ENCODE data around the gene PMPCA.

The PMPCA gene

DNA sequence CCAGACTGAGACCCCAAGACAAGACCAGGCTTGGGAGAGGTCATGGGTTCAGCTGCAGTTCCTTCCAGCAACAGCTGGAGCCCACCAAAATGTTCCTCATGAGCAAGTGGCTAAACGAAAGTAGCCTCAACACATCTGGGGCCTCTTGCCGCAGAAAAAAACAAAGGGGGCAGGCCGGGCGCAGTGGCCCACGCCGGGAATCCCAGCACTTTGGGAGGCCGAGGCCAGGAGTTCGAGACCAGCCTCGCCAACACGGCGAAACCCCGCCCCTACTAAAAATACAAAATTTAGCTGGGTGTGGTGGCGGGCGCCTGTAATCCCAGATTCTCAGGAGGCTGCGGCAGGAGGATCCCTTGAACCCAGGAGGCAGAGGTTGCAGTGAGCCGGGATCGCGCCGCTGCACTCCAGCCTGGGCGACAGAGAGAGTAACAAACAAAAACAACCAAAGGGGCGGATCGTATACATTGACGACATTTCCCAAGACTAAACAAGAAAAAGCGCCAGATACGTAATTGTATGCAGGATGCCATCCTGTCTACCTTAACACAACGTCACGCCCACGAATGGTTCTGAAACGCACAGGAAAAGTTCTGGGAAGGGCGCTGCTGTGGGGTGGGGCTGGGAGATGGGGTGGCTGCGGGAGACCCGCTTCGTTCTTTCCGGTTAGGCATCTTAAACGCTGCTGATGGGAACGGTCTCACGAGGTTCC, 27.5 kb downstream of the PMPCA start:
- DNase-seq = peak; percentile 6

DNA sequence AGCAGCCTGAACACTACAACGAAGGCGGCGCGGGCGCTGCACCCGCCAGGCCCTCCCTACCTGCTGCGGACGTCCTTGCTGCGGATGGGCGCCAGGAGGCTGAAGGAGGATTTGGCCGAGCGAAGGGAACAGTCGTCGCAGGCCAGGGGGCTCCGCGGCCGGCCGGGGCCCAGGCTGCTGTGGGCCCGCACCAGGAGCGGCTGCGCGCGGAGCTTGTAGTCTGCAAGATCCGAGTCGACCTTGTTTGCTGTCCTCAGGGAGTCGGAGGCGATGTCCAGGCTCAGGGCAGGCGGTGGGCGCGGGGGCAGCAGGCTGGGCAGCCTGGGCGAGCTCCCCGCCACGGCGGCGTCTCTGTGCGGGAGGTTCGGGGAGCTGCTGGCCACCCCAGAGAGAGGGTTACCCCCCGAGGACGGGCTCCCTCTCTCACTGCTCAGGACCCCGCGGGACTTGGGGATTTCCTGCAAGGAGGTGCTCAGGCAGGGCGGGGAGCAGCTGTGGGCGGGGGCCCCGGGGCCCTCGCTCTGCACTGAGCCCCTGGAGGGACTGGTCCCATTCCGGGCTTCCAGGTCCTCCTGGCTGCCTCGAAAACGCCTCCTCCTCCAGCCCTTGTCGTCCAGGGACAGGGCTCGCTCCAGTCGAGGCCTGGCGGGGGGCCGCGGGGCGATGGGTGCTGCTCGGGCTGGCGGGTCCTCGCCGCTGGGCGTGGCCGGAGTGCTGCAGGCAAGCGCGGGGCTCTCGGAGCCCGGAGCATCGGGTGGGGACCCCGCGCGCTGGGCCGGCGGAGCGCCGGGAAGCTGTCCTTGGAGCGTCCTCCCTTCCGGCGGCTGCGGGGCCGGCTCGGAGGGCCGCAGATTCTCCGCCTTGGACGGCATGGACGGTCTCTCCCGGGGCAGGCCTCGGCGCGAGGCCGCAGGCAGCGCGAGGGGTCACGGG, 28.4 kb downstream of the PMPCA start:
- DNase-seq = peak; percentile 52

DNA sequence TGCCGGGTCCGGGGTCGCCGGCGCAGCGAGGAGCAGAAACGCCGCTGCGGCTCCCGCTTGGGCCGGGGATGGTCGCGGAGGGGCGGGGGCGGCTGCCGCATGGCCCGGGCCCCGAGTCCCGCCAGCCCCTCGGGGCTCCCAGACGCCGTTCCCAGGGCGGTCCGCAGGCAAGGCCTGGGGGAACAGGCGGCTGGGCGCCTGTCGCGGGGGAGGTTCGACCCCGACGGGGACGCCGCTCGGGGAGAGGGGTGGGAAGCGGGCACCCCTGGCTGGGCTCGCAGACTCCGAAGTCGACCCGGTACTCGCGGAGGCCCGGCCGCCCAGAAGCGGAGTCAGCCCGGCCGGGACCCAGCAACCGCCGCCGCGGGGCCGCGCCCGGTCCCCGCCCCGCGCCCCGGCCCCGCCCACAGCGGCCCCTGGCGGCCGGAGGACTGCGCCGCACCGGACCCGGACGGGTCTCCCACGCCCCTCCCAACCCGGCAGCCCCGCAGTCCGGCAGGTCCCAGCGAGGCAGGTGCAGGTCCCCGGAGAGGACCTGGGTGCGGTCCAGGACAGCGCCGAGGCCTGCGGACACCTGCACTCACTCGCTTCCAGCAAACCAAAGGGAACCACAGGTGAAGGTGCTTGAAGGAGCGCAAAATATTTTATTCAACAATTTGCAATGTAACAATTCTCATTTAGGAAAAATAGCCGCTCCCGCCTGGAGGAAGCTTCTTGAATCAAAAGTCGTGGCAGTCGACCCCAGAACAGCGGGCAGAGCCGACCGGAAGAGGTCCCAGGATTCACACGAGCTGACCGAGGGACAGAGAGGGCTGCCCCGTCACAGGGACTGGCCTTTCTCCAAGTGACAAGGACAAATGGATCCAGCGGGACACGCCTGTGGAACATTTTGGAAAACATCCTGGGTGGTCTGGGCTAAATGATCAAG, 29.3 kb downstream of the PMPCA start, which contains the start of gene INPP5E:
Gene INPP5E (minus strand): TSS at position 365 of the 928 bp plus-strand sequence. CDS start 426 bp downstream, outside the sequence.
- peak; percentile 76 for DNase-seq

DNA sequence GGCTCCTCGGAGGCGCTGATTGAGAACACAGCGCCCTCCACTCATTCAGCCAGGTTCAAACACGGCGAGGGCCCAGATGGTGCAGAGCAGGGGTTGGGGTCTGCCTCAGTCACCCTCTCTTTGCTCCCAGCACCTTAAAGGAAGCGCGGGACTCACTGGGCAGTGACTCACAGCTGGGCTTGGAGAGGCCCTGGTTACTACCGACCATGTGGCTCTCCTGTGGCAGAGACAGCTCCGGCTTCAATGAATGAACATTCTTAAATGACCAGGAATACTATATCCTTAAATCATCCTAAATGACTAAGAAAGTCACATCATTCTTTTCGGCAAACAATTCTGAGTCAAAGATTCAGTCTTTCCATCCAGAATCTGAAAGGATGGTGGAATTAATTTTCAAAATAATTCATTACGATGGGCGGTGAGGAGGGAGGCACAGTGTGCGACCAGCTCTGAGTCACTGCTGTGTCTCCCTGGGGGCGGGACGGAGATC, 30.8 kb downstream of the PMPCA start:
- DNase-seq = no peak

DNA sequence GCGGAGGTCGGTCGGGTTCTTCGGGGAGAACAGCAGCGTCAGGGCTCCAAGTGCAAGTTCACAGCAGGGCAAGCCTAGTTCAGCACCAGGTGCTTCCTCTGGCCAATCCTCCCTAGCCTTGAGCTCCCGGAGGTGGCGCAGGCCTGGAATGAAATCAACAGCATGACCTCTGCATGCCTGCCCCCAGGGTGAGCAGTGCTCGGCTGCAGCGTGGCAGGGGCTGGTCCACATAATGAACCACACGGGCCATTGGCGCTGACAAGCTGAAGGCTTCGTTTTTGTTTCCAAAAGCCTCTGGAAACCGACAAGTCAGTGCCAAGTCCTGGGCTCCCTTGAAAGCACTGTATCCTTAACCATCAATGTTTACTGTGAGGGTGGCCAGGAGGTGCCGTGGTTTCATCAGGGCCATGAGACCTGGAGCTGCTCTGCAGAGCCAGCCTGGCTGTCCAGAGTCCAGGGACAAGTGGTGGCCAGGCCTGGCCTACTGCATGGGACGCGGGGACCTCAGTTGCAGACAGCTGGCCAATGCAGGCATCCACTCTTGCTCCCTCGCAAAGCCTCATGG, 31.3 kb downstream of the PMPCA start:
- no peak for DNase-seq

DNA sequence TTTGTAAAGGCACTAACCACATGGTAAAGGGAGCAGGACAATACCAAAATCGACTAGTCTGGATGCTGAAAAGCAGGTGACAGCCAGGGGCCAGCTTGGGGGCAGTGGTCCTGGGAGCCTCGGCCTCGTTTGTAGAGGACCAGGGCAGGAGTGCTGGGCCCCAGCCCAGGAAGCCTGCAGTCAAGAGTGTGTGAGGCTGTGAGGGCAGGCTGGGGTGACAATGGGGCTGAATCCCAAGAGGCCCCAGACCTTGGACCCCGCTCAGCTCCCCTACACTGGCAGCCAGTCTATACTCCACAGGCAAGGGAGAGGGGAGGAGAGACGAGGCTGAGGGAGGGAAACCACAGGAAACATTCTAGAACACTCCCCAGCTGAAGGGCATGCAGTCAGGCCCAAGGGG, 31.8 kb downstream of the PMPCA start:
- no peak for DNase-seq

DNA sequence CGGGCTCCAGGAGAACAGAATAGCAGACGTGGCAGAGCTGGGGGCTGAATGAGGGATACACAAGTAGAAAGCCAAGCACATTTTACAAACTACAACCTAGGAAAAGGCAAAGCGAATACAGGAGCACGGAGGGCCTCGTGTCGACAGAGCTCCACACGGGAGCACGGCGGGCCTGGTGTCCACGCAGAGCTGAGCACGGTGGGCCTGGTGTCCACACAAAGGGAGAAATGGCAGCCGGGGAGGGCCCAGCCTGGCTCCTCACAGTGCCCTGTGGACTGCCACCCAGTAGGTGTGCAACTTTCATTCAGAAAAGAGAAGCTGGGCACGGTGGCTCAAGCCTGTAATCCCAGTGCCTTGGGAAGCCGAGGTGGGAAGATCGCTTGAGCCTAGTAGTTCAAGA, 32.6 kb downstream of the PMPCA start:
- no peak for DNase-seq

DNA sequence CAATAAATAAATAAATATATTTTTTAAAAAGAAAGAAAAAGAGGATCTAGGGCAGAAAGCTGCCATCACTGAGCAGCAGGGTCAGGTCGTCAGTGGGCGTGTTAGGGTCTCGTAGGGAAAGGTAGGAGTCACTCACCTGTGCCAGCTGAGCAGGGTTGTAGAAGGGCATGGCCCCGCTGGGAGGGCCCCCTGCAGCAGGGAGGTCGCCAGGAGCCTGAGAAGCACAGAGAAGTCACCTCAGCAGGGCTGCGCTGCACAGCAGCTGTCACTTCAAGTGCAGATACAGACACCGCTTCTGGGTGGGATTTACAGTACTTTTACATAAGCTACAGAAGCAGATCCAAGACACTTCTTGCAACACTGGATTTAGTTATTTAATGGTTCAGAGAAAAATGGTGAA, 33.2 kb downstream of the PMPCA start:
- no peak for DNase-seq

DNA sequence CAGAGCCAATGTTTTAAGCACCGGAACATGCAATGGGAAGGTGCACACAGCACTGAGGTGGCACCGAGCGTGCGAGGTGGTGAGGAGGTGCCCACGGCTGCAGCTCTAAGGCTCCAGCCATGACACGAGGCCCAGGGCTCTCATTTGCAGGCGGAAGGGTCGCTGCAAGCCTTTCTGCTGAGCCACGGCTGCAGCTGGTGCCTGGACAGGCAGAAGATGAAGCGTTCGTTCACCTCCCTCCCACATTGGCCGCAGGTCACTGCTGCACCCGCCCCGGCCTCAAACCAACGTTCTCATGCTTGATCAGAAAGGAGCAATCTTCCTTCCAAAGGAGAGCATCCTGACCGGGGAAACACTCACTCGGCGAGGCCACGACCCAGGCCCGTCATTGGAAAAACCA, 33.6 kb downstream of the PMPCA start:
- no peak for DNase-seq

DNA sequence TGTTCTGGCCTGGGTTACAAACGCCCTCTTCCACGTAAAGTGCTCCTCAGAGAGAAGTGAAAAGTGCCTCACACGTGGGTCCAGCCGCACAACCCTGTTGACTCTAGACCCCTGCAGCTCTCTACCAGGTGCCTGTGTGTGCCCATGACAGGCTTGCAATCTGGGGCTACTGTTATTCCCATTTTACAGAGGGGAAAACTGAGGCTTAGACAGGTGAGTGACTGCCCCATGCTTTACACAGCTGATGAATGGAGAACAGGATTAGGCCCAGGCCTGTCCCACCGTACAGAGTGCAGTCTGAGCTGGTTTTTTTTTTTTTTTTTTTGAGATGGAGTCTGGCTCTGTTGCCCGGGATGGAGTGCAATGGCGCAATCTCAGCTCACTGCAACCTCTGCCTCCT, 35.3 kb downstream of the PMPCA start:
- DNase-seq = no peak

DNA sequence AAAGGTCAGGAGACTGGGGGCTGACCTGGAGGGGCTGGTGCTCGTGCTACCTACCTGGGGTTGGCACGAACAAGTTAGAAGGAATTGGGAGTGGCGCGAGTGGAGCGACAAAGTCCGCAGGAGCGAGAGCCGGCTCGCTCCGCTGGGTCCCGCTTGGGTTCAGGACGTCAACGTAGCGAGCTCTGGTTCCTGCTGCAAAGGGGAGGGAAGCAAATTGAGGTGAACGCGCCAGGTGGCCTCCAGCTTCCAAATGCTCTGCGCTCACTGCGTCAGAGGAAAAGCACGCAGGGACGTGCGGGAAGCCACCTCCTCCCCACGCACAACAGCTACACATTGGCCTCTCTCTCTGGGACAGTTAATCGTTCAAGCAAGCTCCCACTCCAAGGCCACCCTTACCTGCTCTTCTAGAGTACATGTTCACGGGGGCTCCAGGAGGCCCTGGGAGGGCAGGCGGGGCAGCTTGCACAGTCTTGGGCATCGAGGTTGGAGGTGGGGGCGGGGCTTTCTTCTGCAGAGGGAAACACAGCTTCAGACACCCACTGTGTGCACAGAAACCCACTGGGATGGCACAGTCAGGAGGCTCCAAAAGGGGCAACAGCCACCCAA, 36.8 kb downstream of the PMPCA start:
- no peak for DNase-seq

DNA sequence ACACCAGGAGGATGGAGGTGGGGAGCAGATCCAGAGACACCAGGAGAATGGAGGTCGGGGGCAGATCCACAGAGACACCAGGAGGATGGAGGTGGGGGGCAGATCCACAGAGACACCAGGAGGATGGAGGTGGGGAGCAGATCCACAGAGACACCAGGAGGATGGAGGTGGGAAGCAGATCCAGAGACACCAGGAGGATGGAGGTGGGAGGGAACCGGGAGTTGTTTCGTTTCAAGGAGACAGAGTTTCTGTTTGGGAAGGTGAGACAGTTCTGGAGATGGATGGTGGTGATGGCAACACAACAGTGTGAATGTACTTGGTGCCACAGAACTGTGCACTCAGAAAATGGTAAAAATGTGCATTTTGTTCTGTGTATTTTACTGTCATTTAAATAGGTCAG, 38.2 kb downstream of the PMPCA start:
- no peak for DNase-seq

DNA sequence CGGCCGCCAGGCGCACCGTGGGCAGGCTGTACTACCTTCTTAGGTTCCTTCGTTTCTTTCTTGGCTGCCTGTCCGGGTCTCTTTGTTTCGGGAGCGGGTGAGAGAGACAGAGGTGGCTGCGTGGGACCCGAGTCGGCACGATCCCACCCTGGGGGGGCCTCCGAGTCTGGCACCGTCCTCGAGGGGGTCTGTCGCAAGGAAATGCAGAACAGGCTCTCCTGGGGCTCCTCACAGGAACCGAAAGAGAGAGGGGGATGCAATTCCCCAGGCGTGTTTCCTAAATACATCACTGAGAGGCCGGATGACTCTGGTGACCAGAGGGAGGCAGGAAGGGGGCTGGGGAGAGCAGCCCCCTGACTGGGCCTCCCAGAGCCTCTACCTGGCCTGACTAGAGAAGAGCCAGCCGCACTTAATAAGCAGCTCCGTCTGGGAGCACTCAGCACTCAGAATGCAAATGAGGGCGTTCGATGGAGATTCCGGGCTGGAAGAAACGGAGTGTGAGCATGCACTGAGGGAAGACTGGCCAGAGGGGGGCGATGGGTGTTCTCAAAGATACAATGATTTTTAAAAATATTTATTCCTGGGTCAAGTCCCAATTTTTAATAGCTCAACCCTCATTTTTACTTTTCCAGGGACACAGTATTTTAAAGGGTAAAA, 40.9 kb downstream of the PMPCA start:
- no peak for DNase-seq

DNA sequence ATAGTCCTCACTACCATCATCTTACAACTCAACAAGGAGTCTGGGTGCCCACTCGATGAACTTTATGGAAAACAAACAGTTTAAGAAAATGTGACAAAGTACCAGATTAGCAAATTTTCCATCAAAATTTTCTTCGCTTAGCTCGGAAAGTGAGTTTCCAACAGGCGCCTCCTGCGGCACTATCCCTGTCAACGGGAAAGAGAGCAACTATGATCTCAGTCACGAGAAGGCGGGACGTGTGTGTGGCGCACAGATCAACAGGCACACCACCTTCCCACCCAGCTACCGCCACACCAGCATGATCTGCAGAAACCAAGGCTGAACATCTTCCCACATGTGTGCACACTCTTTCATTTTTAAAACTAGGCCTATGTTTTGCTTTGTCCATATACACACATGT, 42.9 kb downstream of the PMPCA start:
- DNase-seq = no peak

DNA sequence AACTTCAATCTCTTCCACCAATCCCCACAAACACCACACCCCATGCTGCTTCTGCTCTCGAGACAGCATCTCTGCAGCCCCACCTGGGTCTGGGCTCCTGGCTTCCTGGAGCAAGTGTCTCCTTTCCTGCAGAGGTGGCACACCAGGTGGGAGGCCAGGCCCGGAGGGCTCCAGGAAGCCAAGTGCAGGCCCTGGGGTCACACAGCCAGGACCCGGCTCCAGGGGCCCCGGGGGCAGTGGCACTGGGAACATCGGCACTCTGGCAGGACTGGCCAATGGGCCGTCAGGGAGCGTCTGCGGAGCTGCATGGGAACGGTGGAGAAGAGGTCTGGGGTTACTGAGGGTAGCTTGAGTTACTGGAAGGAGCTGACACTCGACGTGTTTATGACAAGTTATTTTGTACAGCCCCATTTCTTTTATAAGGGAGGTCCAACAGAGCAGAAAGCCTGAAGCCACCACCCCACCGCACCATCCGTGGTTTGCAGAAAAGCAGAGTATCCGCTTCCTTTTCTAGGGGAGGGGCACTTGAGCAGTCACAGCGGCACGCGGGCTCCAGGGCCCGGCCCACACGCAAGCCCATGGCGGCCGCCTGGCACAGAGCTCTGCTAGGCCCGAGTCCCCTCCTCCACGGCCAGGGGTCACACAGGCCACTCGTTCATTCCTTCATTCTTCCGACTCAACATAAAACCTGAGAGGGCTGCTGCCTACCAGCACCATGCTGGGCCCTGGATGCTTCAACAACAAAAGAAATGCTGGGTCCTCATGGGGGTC, 43.8 kb downstream of the PMPCA start:
- DNase-seq = no peak

DNA sequence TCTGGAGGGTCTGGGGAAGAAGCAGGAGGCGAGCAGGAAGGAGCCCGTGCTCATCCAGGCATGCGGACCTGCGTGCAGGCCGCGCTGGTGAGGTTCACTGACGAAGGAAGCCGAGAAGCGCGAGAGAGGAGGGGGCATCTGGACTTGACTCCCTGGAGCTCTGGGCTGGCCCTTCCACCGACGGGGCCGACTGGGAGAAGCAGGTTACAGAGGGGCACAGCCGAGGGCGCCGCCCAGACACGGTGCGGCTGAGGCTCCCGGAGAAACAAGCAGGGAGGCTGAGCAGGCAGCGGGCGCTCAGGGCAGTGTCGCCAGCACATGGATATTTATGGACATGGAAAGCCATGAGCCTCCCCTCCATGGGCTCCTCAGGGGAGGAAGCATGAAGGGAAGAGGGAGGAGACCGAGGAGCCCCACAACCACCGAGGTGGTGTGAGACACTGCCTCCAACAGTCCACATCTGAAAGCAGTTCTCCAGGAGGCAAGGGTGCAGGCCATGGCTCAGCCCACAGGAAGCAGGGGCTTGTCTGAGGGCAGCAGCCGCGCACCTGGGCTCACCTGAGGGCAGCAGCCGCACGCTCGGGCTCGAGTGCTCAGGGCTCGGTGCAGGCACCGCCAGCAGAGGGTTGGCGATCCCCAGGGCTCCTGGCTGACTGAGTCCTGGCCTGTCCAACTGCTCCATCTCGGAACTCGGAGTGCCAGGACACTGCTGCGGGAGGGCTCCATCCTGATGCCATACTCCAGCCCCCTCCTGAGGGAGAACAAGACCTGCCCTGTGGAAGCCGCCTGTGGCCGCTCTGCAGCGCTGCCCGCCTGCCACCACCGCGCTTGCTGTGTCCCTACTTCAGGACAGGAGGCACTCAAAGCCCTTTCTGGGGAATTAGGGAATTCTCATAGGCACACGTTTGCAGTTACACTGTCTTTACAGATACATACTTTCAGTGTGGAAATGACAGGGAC, 44.9 kb downstream of the PMPCA start:
- no peak for DNase-seq

DNA sequence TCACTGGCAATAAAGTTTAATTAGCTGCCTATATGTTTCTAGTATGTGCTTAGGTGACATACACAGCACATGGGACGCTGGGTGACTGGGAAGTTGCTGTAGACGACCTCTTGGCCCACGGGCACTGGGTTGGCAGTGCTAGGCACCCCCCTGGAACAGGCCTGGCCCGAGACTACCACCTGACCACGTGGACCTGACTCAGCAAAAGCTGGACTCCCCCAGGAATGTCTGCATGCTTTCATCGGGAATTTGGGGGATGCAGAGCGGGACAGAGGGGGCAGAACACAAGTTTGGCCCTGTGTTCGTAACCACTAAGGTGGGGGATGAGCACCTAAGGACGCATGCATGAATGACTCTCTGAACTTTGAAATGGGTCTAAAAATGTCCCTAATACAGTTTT, 45.8 kb downstream of the PMPCA start:
- no peak for DNase-seq

DNA sequence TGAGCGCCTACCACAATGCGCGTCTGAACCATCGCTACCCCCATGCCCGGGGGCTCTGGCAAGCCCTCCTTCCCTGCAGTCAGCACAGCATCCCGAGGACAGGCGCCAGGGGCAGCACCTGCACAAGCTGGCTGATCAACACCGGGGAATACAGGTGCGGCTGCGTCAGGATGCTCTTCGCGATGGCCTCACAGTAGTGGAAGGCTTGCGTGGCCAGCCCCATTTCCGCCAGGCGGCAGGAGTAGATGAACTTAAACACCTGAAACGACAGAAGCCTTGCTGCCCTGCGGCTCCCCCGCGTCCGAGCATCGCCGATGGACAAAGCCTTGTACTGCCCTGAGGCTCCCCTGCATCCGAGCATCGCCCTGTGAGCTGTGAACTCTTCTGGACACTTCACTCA, 46.9 kb downstream of the PMPCA start:
- no peak for DNase-seq

DNA sequence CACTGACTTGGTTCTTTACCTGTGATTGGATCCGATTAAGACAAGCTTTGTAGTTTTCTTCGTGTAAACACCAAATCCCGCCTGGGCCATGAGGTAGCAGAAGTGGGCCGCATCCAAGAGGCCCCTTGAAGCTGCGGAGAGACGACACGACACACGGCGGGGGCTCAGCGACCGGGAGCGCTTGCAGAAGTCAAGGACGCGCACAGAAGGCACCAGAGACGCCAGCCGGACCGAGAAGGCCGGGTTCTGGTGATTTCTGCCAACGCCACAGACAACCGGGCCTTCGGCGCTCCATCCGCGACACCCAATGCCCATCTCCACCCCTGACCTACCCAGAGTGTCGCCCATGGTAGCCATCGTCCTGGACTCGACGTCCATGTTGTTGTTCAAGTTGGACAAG, 49.0 kb downstream of the PMPCA start:
- DNase-seq = no peak

All from CD4-positive, alpha-beta T cell treated with Interleukin-4 for 4 hours (primary cell).